K562 (cell line): ENCODE data around the gene DHRS13. TPM values are rescaled to one million over a fixed set of nuclear protein-coding genes. Genes with fewer than 3 reads are reported as not detected.

ENCODE experiments used
- NR1H2 ChIP-seq: sonication (generic); formaldehyde crosslinking; IDR thresholded peaks from 2 replicates; pipeline ENCODE4 v1.4.0; 2020; ENCODE audit warnings: mild to moderate bottlenecking, missing genetic modification reagents
- PURB ChIP-seq: sonication (generic); formaldehyde crosslinking; IDR thresholded peaks from 2 replicates; pipeline ENCODE4 v1.9.0; 2021; ENCODE audit warnings: low read depth, mild to moderate bottlenecking, missing genetic modification reagents
- SNRNP70 ChIP-seq: fragments of 200-400 bp; formaldehyde crosslinking; optimal IDR thresholded peaks from 2 replicates; pipeline ENCODE3; 2017; ENCODE audit warnings: low read depth, low read length
- STAT6 ChIP-seq: sonication (generic); formaldehyde crosslinking; IDR thresholded peaks from 2 replicates; pipeline ENCODE4 v1.8.1; 2023; ENCODE audit warnings: mild to moderate bottlenecking, missing genetic modification reagents
- TAF1 ChIP-seq: IDR thresholded peaks from 2 replicates; pipeline ENCODE4 v1.6.1; 2011; ENCODE audit warnings: mild to moderate bottlenecking, low read length, moderate library complexity; ENCODE audit not compliant: insufficient read depth, control insufficient read depth, severe bottlenecking; ENCODE audit errors: extremely low read depth
- TARDBP ChIP-seq: fragments of 450-650 bp; IDR thresholded peaks from 2 replicates; pipeline ENCODE4 v1.6.1; 2016
- ZBTB9 ChIP-seq: fragments of 450-650 bp; formaldehyde crosslinking; IDR thresholded peaks from 2 replicates; pipeline ENCODE4 v1.4.0; 2020; ENCODE audit warnings: mild to moderate bottlenecking, moderate library complexity
- ZC3H8 ChIP-seq: fragments of 450-650 bp; IDR thresholded peaks from 2 replicates; pipeline ENCODE4 v1.6.1; 2017
- ZNF274 ChIP-seq: IDR thresholded peaks from 2 replicates; pipeline ENCODE4 v1.6.1; 2011; ENCODE audit warnings: low read depth, mild to moderate bottlenecking, low read length, moderate library complexity, borderline replicate concordance
- ZNF639 ChIP-seq, 2 experiments: fragments of 200-800 bp in 1 of 2; sonication (Bioruptor generic) in 1 of 2; sonication (generic) in 1 of 2; formaldehyde crosslinking in 1 of 2; IDR thresholded peaks in 1 of 2; conservative IDR thresholded peaks in 1 of 2; 2 replicates each; pipeline versions ENCODE4 v1.5.0 to v1.6.1; 2016 to 2020; ENCODE audit warnings: missing compliant biosample characterization in 1 of 2, missing genetic modification characterization in 1 of 2, missing genetic modification reagents in 1 of 2
- polyA plus RNA-seq, 8 experiments: library from polyadenylated mRNA; depleted of rRNA in 4 of 8; stranded (reverse) in 5 of 8; unstranded in 3 of 8; fragments of >200 nt; fragmentation: Nextera tagmentation in 2 of 8; fragmentation: Illumina TruSeq in 1 of 8; extraction: Ambion mirVana in 2 of 8; extraction: Trizol in 1 of 8; gene quantifications; 2 replicates each; pipeline versions ENCODE4 v1.2.1 to v1.2.3, GENCODE V29; 2011 to 2014; ENCODE audit warnings: inconsistent platforms in 1 of 8, missing spikeins in 1 of 8
- total RNA-seq, 7 experiments: library from RNA; depleted of rRNA in 6 of 7; stranded (reverse); fragments of >200 nt in 6 of 7; fragmentation: Illumina TruSeq in 2 of 7; extraction: Trizol in 2 of 7; gene quantifications; 2 replicates each; pipeline versions ENCODE4 v1.2.1 to v1.2.3, GENCODE V29; 2011 to 2021; ENCODE audit warnings: low replicate concordance in 1 of 7
- TF ChIP-seq, protein P1 (sequence below): fragments of 250-450 bp; sonication (Bioruptor Pico); IDR thresholded peaks from 2 replicates; pipeline ENCODE4 v1.5.0; 2020; ENCODE audit warnings: mild to moderate bottlenecking, borderline replicate concordance

DHRS13 gene
- total and polyA plus RNA-seq, 9 of the 15 experiments (the other 6 are each of a cell fraction or from before 2014, with no cell fraction given), result 0.32 to 52.3 (median 34.3) TPM; not detected in 1

DNA sequence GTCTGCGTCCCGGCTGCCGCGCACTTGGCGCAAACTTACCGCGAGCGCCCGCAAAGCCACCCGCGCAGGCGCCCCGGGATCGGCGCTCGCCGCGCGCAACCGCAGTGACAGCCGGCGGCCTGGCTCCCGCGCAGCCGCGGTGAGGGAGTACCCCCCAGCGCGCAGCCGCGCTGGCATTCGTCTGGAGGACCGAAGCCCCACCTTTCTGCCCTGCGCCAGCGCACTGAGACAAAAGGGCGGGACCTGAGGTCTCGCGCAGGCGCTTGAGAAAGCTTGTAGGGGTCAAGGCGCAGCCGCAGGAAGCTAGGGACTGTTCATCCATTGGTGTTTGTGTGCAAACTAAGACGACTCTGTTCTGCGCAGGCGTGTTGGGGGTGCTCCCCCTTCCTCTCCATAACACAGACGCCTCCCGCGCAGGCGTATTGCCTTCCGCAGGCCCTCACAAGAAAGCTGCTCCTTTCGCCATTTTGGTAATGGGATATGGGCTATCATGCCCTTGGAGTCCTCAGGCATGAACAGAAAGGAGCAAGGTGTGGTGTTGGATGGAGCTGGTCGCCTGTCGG lies 48.6 kb upstream of the DHRS13 start, which contains the start of gene PHF12 (continued):
- TF ChIP-seq STAT6 (CRISPR knock-in tag), result no peak
- no peak for TF ChIP-seq PURB
- TF ChIP-seq NR1H2 (CRISPR knock-in tag), result no peak
- TF ChIP-seq, protein P1, sequence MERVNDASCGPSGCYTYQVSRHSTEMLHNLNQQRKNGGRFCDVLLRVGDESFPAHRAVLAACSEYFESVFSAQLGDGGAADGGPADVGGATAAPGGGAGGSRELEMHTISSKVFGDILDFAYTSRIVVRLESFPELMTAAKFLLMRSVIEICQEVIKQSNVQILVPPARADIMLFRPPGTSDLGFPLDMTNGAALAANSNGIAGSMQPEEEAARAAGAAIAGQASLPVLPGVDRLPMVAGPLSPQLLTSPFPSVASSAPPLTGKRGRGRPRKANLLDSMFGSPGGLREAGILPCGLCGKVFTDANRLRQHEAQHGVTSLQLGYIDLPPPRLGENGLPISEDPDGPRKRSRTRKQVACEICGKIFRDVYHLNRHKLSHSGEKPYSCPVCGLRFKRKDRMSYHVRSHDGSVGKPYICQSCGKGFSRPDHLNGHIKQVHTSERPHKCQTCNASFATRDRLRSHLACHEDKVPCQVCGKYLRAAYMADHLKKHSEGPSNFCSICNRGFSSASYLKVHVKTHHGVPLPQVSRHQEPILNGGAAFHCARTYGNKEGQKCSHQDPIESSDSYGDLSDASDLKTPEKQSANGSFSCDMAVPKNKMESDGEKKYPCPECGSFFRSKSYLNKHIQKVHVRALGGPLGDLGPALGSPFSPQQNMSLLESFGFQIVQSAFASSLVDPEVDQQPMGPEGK (CRISPR knock-in tag), result no peak
- TF ChIP-seq ZBTB9 (CRISPR knock-in tag), result no peak
- TF ChIP-seq ZC3H8, result no peak
- TF ChIP-seq TAF1, result peak; percentile 62
- no peak for TF ChIP-seq TARDBP
- no peak for TF ChIP-seq ZNF274
- no peak for TF ChIP-seq SNRNP70
- TF ChIP-seq ZNF639 (CRISPR knock-in tag; conservative IDR thresholded peaks at IDR 0.05 in 1 of 2, IDR thresholded peaks at IDR 0.05 in 1 of 2), result no peak
